Stimulated activated CD8-positive, alpha-beta memory T cell treated with anti-CD3 and anti-CD28 coated beads, Interleukin-7, amount 100 ng/mL, for 48 hours (primary cell): ENCODE results near the gene DNAH10.

Experiments used
- DNase-seq, 2 donors: peaks; one replicate each; pipeline ENCODE4 v3.0.0-alpha.2; 2020; ENCODE audit warnings: low read depth in 1 of 2; ENCODE audit errors: extremely low read depth in 1 of 2

The DNAH10 gene

GRCh38 chr12:123790905-123791467 lies 28.9 kb downstream of the DNAH10 start:
- DNase-seq = no peak

DNA sequence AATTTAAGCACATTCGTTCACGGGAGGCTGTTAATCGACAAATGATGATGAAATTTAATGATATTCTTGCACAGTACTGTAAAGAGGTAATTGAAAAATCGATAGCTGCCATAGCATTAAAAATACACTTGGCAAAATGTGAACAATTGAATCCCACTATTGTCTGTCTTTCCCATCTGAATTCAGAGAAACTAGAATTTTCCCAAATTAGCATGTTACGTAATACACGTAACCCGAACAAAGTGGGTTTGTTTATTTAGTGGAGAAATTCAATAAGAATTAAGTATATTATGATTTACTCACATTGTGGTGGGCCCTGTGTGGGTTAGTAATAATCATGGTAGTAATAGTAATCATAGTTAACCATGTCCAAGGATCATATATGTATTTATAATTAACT lies 31.9 kb downstream of the DNAH10 start:
- no peak for DNase-seq

- DNase-seq = no peak
These were observed 36.4 kb downstream of the DNAH10 start for GRCh38 chr12:123798518-123798917.

- no peak for DNase-seq
These were observed 37.1 kb downstream of the DNAH10 start for GRCh38 chr12:123799227-123799626.

DNA sequence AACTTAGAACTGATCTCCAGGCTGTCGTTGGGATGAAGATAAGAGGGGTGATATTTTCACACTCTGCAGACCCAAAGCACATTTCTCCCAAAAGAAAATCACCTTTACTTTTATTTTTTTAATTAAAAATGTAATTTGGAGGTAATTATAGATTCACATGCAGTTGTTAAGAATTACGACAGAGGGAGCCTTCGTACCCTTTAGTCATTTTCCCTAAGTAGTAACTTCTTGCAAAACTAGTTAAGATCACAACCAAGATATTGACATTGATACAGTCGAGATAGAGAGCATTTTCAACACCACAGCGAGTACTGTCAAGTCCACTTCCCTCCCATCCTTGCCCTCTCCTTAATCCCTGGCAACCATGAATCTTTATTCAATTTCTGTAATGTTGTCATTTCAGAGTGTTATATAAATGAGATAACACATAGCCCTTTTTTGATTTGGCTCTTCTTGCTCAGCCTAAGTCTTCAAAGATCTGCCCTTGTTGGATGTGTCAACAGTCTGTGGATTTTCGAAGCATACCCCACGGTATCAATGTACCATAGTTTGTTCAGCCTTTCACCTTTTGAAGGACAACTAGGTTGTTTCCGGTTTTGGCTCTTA lies 39.6 kb downstream of the DNAH10 start:
- DNase-seq = no peak

- DNase-seq = no peak
These were observed 43.1 kb downstream of the DNAH10 start for GRCh38 chr12:123805173-123805572.

GRCh38 chr12:123807002-123807401 lies 44.9 kb downstream of the DNAH10 start:
- no peak for DNase-seq

DNA sequence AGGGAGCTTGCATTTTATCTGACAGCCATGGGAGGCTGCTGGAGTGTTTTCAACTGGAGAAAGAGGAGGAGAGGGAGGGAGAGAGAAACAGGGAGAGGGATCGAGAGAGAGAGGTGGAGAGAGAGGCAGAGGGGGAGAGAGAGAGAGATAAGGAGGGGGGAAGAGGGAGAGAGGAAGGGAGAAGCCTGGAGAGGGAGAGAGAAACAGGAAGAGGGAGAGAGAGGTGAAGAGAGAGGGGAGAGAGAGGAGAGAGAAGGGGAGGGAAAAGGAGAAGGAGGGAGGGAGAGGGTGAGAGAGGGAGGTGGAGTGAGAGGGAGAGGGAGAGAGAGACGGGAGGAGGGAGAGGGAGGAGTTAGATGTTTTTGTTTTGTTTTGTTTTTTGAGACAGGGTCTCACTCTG lies 45.6 kb downstream of the DNAH10 start:
- DNase-seq = no peak

- no peak for DNase-seq
These were observed 46.1 kb downstream of the DNAH10 start for GRCh38 chr12:123808167-123808566.

DNA sequence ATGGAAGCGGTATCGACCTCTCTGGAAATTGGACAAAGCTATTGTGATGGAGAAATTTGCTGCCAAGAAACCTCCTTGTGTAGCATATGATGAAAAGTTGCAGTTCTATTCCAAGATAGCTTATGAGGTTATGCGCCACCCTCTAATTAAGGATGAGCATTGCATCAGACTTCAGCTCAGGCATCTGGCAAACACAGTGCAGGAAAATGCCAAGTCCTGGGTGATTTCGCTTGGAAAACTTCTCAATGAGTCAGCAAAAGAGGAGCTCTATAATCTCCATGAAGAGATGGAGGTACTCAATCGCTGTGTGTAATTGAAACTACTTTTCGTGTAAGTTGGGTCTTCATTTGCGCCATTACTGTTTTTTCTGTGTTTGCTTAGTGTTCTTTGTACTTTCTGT lies 51.2 kb downstream of the DNAH10 start:
- no peak for DNase-seq

- DNase-seq = no peak
These were observed 53.9 kb downstream of the DNAH10 start for GRCh38 chr12:123815968-123816367.

- no peak for DNase-seq
These were observed 54.9 kb downstream of the DNAH10 start for GRCh38 chr12:123816896-123817537.

DNA sequence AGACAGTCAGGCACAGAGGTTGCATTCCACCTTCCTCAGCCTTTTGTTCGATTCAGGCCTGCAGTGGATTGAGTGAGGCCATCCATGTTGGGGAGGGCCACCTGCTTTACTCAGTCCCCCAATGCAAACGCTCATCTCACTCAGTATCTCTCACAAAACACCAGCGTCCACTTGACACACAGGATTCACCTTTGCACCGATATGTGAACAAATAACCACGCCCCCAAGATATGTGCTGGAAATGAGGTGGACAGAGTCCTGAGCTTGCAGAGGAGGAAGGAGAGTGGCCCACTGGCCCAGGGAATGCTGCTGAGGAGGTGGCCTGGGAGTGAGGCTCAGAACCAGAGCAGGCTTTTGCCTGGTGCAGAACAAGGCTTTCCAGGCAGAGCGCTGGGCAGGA lies 60.7 kb downstream of the DNAH10 start:
- DNase-seq = no peak

GRCh38 chr12:123828120-123828519 lies 66.0 kb downstream of the DNAH10 start:
- DNase-seq = no peak

GRCh38 chr12:123828854-123829547 lies 66.9 kb downstream of the DNAH10 start:
- DNase-seq = no peak

DNA sequence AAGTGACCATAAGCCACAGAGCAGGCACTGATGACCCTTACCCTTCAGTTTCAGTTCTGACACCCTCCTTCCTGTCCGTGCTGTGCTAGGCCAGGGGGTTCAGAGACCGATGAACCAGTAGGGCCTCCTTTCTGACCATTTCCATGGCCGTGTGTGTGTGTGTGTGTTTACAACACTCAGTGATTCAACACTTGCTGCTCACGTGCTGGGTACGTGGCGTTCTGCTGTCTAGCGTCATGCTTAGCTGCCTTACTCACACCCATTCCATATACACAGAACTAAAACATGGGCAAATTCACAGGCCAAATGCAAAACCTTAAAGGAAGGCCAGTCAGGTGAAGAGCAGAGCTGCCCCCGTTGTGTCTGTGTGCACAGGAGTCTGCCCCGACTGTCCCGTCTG lies 67.5 kb downstream of the DNAH10 start:
- no peak for DNase-seq

- DNase-seq = no peak
These were observed 68.6 kb downstream of the DNAH10 start for GRCh38 chr12:123830675-123831074.

- DNase-seq = no peak
These were observed 70.0 kb downstream of the DNAH10 start for GRCh38 chr12:123832052-123832451.

DNA sequence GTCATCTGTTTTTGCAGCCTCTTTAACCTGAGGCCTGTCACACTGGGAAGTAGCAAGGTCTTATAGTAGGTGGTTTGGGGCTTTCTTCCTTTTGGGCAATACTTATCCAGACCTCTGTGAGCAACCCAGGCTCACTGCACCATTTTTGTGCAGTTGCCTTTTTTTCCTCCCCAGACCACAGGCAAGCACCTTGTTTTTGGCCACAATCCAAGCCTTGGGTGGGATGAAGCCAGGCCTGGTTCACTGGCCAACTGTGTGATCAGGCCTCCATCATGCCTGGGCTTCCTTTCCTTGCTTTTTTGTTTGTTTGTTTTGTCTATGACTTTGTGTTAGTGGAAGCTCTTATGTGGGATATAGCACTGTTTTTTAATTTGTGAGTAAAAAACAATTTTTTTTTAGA lies 71.7 kb downstream of the DNAH10 start:
- no peak for DNase-seq

DNA sequence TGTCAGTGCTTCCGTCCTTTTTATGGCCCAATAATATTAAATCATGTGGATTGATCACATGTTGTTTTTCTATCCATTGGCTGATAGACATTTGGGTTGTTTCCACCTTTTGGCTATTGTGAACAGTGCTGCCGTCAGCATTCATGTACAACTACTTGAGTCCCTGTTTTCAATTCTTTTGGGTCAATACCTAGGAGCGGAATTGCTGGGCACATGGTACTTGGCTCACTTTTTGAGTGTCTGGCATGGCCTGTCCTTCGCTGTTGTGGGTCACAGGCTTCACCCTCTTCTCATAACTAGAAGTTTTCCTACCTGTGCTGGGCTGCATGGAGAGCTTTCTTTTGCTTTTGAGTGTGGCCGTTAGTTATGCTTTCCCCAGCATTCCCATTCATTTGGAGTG lies 72.7 kb downstream of the DNAH10 start:
- no peak for DNase-seq

GRCh38 chr12:123836292-123836691 lies 74.2 kb downstream of the DNAH10 start:
- DNase-seq = no peak

- no peak for DNase-seq
These were observed 77.7 kb downstream of the DNAH10 start for GRCh38 chr12:123839826-123840225.
